HG03378 (cell line): ENCODE measurements around the gene ZNF467.

Experiments used
- ATAC-seq: cut with Tn5 transposase; IDR thresholded peaks from one replicate; pipeline ENCODE4 v1.9.1; 2021; ENCODE audit warnings: mild to moderate bottlenecking, moderate library complexity; ENCODE audit not compliant: unreplicated experiment

Gene ZNF467

GRCh38 chr7:149809215-149809614 is 35.8 kb upstream of the ZNF467 start:
- ATAC-seq = no peak

- ATAC-seq = no peak
These were observed 34.9 kb upstream of the ZNF467 start for GRCh38 chr7:149808311-149808710.

GRCh38 chr7:149806726-149807125 is 33.3 kb upstream of the ZNF467 start:
- ATAC-seq = no peak

GRCh38 chr7:149804106-149804505 is 30.7 kb upstream of the ZNF467 start:
- no peak for ATAC-seq

GRCh38 chr7:149803551-149804074 is 30.2 kb upstream of the ZNF467 start:
- ATAC-seq = no peak

GRCh38 chr7:149802966-149803365 is 29.6 kb upstream of the ZNF467 start:
- no peak for ATAC-seq

GRCh38 chr7:149801816-149802215 is 28.4 kb upstream of the ZNF467 start:
- ATAC-seq = no peak

- no peak for ATAC-seq
These were observed 27.7 kb upstream of the ZNF467 start for GRCh38 chr7:149801002-149801566.

- no peak for ATAC-seq
These were observed 26.8 kb upstream of the ZNF467 start for GRCh38 chr7:149800169-149800555.

GRCh38 chr7:149799397-149800168 is 26.2 kb upstream of the ZNF467 start:
- ATAC-seq = no peak

GRCh38 chr7:149797771-149798170 is 24.4 kb upstream of the ZNF467 start:
- ATAC-seq = no peak

GRCh38 chr7:149796287-149796860 is 23.0 kb upstream of the ZNF467 start:
- no peak for ATAC-seq

GRCh38 chr7:149795126-149795525 is 21.7 kb upstream of the ZNF467 start:
- no peak for ATAC-seq

GRCh38 chr7:149794661-149795060 is 21.3 kb upstream of the ZNF467 start:
- no peak for ATAC-seq

- ATAC-seq = no peak
These were observed 19.9 kb upstream of the ZNF467 start for GRCh38 chr7:149793261-149793660.

GRCh38 chr7:149792220-149792595 is 18.8 kb upstream of the ZNF467 start:
- no peak for ATAC-seq

GRCh38 chr7:149791411-149792219 is 18.2 kb upstream of the ZNF467 start:
- no peak for ATAC-seq

GRCh38 chr7:149790754-149791360 is 17.5 kb upstream of the ZNF467 start:
- no peak for ATAC-seq

GRCh38 chr7:149790146-149790548 is 16.8 kb upstream of the ZNF467 start:
- no peak for ATAC-seq

GRCh38 chr7:149789101-149789500 is 15.7 kb upstream of the ZNF467 start:
- no peak for ATAC-seq

- no peak for ATAC-seq
These were observed 15.0 kb upstream of the ZNF467 start for GRCh38 chr7:149788300-149788851.
